GM21515 (cell line): ENCODE measurements around the gene IL1R2.
"Not testable (repeated sequence)": the region's sequence is repeated elsewhere in the genome, so short reads cannot be mapped to it uniquely, and the experiment has no call there.

Experiments used
- ATAC-seq: cut with Tn5 transposase; IDR thresholded peaks from one replicate; pipeline ENCODE4 v1.9.1; 2021; ENCODE audit not compliant: unreplicated experiment

The IL1R2 gene

GRCh38 chr2:102058293-102058833, 66.6 kb downstream of the IL1R2 start:
- no peak for ATAC-seq

GRCh38 chr2:102059151-102059550, 67.4 kb downstream of the IL1R2 start:
- no peak for ATAC-seq

GRCh38 chr2:102060047-102060446, 68.3 kb downstream of the IL1R2 start:
- no peak for ATAC-seq

- no peak for ATAC-seq
These were observed 69.0 kb downstream of the IL1R2 start for GRCh38 chr2:102060792-102061191.

- ATAC-seq = no peak
These were observed 69.5 kb downstream of the IL1R2 start for GRCh38 chr2:102061286-102061699.

- no peak for ATAC-seq
These were observed 70.4 kb downstream of the IL1R2 start for GRCh38 chr2:102061962-102062795.

GRCh38 chr2:102062802-102063201, 71.0 kb downstream of the IL1R2 start:
- no peak for ATAC-seq

- no peak for ATAC-seq
These were observed 71.7 kb downstream of the IL1R2 start for GRCh38 chr2:102063487-102063911.

GRCh38 chr2:102063941-102064678, 72.3 kb downstream of the IL1R2 start:
- no peak for ATAC-seq

- no peak for ATAC-seq
These were observed 73.2 kb downstream of the IL1R2 start for GRCh38 chr2:102064679-102065674.

- no peak for ATAC-seq
These were observed 74.0 kb downstream of the IL1R2 start for GRCh38 chr2:102065675-102066252.

GRCh38 chr2:102066554-102066953, 74.8 kb downstream of the IL1R2 start:
- ATAC-seq = no peak

GRCh38 chr2:102068126-102068525, 76.4 kb downstream of the IL1R2 start:
- not testable (repeated sequence) for ATAC-seq

GRCh38 chr2:102069311-102069974, 77.7 kb downstream of the IL1R2 start:
- ATAC-seq = no peak

- no peak for ATAC-seq
These were observed 78.4 kb downstream of the IL1R2 start for GRCh38 chr2:102070058-102070642.

- no peak for ATAC-seq
These were observed 81.0 kb downstream of the IL1R2 start for GRCh38 chr2:102072741-102073140.

- no peak for ATAC-seq
These were observed 81.5 kb downstream of the IL1R2 start for GRCh38 chr2:102073168-102073724.

GRCh38 chr2:102074152-102074783, 82.5 kb downstream of the IL1R2 start:
- ATAC-seq = no peak

GRCh38 chr2:102075479-102075878, 83.7 kb downstream of the IL1R2 start:
- ATAC-seq = no peak
